Stimulated activated CD4-positive, alpha-beta T cell treated with anti-CD3 and anti-CD28 coated beads, Interleukin-12 subunit alpha, Interleukin-12 subunit beta, amount 100 ng/mL, for 48 hours (primary cell): ENCODE data around the gene POLR3B.
"Not testable (repeated sequence)": the region's sequence is repeated elsewhere in the genome, so short reads cannot be mapped to it uniquely, and the experiment has no call there.

Source experiments
- DNase-seq, 3 donors: peaks; one replicate each; pipeline ENCODE4 v3.0.0-alpha.2; 2020; ENCODE audit warnings: low read depth in 2 of 3, low spot score in 1 of 3

POLR3B gene

DNA sequence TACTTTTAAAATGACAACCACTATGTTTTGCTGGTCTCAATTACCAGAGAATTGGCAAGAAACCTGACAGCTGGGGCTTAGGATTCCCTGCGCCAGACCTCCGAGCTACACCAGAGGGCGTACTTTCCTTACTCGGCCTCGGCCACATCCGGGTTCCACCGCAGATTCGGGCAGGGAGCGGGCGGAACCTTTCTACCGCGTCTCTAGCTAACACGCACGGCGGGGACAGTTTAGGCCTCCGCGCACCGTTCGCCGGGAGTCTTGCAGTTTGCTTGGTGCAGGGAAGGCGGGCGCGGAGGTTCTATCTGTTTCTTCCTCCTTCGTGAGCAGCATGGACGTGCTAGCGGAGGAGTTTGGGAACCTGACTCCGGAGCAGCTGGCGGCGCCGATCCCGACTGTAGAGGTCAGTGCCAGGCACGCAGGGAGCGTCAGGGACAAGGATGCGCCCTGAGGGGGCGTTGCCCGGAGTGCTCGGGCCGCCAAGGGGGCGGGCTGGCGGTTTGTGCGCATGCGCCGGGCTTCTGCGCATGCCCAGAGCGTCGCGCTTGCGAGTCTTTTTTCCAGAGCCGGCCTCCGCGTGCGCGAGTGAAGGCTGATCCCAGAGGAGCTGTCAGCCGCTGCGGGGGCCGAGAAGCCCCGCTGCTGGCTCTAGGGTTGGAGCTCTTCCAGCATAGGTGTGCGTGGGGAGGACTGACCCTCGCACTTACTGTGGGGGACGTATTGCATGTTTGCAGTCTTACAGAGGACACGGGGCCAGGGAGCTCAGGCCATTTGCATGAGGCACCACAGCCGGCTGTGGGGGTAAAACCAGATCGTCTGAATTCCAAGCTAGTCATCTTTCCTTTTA, at the start of gene POLR3B:
POLR3B (plus strand) TSS at position 200 of the 847 bp plus-strand sequence; CDS start at position 332, 132 bp downstream.
- peak; percentile 92 to 95 (median 95) for DNase-seq

DNA sequence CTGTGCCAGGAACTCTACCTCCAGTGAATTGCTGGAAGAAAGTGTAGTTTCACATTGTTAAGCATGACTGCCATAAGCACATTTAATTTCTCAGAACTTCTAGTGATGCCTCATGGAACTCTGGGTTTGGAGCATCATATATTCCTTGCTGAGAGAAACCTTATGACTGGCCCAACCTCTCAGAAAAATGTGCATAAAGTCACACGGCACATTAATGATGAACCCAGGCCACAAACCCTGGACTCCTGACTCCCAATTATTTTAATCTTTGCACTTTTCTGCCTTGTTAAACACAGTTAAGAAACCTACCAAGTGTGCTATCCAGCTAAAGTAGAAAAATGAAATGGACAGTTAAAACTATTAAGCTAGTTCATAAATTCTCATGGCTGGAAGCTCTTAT, 49.4 kb upstream of the POLR3B start:
- DNase-seq = no peak

DNA sequence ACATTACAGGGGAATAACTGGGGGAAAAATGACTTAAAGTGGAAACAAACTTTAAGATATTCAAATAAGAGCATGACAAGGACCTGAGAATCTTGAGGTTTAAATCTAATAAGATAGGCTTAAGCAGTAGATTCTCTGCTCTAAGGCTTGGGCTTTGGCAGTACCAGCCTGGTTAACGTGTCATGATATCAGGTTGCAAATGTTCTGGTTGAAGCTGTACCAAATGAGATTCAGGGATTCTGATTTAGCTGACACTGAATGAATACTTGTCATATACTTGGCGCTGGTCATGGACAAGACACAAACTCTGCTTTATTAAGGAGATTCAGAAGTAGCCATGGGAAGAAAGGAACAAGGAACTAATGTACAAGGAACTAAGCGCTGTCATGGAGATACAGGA, 48.9 kb upstream of the POLR3B start:
- no peak for DNase-seq

DNA sequence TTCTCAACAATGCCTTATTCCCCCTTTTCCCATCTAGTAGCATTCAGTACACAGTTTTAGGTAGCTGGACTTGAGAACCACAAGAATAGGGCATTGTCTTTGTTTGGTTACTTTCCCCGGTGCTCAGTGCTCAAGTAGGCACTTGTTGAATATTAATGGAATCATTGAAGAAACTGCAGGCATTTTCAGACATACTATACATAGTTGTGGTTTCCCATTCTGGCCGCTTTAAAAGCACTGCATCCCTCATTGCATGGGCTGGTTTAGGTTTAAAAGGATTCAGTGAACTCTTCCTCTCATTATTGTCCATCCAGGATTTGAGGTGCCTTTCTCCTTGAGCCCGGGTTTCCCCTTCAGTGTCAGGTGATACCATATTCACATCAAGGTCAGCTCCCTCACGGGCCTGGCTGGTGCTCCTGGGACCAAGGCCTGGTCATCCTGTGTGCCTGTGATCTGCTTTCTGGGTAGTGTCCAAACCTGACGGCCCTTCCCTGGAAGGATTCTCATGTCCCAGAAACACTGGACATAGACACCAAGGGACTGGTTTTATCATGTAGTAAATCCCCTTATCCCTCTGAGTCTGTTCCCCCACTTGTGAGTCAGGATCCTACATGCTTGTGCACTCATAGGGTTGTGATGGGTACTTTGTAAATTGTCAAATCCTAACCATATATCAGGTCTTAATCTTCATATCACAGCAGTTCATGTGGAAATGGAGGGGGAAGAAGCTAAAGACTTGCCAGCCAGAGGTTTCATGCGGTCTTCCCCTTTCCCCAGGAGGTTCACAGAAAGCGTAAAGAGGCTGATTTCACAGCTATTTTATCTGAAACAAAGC, 47.7 kb upstream of the POLR3B start:
- DNase-seq = no peak

DNA sequence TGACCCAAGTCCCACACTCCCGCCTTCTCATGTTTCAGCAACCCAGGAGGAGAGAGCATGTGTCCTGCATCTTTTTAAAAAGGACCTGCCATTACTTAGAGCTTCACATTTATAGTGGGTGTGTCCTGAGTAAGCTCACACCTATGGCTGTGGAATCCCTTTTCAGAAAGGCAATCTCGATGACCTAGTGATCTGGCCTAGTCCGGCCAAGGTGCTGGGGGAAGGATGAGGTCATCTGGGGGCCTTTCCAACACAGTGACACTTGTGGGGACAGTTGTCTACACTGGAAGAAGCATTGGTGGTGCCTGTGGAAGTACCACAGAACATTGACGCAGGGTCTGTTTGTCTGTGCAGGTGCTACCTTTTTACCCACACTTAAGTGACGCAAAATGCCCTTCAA, 46.9 kb upstream of the POLR3B start:
- DNase-seq = no peak

DNA sequence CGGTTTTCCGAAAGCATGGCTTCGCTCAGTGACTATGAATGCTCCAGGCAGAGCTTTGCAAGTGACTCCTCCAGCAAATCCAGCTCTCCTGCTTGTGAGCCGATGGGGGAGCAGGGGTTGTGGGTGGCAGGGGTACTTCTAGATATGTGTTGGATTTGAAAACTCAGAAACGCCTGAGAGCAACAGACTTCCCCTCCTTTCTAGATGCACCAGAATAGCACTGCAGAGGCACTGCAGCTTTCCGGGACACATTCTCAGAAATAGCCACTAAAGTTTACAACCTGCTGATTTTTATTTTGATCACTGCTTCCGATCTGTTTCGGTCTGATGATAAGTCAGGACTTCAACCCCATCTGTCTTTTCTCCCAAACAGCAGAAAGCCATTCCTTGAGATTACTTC, 46.4 kb upstream of the POLR3B start:
- DNase-seq = no peak

DNA sequence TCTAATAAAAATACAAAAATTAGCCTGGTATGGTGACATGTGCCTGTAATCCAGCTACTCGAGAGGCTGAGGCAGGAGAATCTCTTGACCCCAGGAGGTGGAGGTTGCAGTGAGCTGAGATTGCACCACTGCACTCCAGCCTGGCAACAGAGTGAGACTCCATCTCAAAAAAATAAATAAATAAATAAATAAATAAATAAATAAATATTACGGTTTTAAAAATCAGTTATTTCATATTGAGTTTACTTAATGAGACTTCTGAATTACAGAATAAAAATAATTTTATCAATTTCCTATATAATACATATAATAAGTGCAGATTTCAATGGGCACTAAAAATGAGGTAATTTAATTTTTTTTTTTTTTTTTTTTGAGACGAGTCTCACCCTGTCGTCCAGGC, 44.1 kb upstream of the POLR3B start:
- DNase-seq = not testable (repeated sequence)

DNA sequence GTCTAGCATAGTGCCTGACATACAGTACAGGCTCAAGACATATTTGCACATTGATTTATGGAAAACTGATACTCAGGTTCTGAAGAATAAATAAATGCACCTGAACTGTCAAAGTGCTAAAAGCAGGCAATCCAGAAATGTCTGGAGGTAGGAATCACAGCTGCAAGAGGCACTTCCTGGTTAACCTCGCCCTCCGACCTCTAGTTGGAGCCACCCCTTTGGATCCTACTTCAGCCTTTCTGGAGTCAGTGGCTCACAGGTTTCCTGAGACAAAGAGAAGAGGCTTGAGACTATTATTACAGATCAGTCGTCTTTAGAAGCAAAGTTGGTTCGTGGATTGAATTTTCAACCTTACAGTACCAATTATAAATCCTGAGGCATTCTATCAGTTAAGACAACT, 42.0 kb upstream of the POLR3B start:
- no peak for DNase-seq

DNA sequence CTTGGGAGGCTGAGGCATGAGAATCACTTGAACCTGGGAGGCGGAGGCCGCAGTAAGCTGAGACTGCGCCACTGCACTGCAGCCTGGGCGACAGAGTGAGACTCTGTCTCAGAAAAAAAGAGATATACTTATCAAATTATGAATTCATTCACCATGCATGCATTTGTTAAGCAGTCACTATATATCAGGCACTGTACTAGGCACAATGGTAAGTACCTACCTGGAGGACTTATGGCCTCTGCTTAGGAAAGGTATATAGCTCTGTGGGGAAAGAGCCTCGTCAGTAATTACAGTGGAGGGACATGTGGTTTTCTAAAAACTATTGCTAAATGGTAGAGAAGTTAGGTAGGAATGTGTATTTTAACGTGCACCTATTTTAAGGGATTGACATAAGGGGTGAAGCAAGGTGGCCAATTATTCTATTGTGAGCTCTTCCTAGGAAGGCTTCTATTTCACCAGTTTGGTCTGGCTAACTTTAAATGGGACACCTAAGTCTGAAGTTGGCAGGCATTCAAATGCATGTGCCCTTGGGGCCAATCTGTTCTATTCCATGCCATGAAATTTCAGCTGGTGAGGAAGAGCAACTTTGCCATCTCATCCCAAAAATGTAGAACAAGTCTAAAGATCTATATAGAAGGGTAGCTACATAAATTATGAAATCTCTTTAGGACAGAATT, 40.0 kb upstream of the POLR3B start:
- DNase-seq = no peak

DNA sequence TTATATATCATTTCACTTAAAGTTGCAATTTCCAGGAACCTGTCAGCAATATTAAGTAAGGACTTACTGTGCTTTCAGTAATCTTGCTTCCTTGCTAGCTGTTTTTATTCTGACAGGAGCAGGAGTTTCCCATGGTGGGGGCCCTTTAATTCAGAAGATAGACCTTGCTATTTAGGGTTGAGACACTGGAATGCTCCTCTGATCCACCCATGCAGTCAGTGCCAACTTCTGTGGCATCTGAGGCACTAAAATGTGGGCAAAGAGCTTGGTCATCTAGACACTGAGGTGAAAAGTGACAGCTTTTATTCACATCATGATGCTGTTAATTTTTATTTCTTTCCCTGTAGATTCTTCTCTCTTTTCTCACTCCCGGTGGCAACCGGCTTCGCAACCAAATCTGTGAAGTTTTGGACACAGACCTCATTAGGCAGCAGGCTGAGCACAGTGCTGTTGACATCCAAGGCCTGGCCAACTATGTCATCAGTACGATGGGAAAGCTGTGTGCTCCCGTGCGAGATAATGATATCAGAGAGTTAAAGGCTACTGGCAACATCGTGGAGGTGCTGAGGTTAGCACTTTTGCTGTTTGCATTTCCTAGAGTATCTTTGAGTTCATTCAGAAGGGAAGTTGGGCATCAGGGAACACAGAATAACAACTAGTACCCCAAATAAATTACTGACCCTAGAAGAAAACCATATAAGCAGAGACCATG, 36.3 kb upstream of the POLR3B start:
- DNase-seq = no peak

DNA sequence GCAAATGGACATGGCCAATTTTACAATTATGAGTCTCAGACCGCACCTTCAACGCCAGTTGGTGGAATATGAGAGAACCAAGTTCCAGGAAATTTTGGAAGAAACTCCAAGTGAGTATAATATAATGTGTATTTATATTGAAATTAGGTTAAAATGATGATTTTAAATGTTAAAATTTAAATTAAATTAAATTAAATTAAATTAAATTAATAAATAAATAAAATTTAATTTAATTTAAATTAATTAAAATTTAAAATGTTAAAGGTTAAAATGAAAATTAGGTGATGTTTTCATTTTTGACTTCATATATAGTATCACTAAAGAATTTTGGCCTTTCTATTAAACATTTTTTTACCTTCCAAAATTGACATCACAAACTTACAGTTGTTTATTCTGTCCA, 34.0 kb upstream of the POLR3B start:
- DNase-seq = no peak

DNA sequence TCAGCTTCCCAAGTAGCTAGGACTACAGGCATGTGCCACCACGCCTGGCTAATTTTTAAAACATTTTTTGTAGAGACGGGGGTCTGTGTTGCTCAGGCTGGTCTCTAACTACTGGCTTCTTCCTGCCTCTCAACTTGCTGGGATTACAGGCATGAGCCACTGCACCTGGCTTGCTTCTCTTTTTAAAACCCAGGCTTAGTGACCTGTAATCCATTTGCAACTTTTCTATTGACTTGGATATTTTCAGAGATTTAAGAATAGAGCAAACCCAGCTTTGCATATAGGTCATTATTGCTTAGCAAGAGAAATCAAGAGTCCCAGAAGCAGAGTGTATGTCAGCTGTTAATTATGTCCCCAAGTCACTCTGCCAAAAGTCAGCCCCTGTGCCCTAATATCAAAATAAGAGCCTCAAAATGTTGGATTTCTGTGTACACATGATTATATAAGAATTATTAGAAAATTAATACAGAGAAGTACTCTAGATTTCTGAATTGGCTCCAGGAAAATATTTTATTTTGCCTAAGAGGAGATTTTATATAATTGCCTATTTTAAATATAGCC, 30.2 kb upstream of the POLR3B start:
- no peak for DNase-seq

DNA sequence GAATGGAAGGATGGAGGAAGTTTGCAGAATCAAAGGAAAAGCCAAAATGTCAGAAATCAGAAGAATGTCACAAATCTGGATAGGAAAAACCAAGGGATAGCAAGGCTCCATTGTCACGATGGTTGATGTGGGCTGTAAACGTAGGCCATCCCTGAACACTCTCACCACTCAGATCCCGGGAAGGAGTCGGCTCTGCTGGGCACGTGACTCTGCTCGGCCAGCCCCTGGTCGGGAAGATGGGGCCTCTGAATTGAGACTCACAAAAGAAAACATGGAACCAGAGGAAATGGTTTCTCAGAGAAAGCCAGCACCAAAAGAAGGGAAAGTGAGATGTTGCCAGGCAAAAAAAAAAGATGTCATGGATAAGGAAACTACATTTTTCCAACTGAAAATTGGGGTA, 28.8 kb upstream of the POLR3B start:
- no peak for DNase-seq

DNA sequence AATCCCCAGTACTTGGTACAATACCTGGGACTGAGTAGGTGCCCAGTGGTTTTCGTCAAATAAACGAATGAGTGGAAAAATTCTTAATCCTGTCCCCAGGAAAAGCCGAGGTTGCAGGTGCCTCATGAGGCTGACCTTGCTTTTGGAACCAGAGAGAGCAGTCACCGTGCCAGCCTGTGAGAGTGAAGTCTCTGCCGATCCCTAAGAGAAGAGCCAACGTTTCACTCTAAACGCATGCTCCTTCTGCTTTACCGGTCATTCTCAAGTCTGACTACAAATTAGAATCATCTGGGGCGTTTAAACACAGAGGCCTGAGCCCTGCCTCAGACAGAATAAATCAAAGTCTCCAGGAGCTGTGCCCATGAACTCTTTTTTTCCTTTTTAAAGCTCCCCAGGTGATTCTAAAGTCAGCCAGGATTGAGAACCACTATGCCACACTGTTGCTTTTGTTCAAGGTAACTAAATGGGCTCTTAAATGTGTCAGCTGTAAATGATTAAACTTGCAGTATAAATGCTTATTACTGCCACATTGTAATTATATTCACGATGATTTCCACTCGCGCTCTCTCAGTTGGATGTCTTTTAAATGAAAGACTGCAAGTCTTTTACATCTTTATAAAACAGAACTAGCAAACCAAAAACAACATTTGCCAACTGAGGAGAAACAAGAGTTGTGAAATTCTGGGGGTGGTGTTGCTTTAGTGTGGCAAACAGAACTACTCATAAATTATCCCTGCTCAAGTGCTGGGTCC, 28.1 kb upstream of the POLR3B start:
- DNase-seq = no peak

DNA sequence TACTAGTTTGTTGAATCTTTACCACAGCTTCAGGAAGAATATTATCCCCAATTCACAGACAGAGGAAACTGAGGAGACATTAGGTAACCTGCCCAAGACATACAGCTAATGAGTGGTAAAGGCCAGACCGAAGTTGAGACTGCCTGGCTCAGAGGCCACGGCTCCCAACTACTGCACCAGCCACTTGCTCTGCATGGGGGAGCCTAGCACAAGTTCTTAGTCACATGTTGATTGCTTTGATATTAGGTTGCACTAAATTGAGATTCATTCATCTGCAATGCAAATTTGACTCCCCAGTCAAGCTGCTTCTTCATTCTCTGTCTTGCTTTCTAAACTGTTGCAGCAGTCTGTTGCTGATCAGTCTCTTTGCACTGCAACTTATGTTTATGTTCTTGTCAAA, 25.9 kb upstream of the POLR3B start:
- no peak for DNase-seq

DNA sequence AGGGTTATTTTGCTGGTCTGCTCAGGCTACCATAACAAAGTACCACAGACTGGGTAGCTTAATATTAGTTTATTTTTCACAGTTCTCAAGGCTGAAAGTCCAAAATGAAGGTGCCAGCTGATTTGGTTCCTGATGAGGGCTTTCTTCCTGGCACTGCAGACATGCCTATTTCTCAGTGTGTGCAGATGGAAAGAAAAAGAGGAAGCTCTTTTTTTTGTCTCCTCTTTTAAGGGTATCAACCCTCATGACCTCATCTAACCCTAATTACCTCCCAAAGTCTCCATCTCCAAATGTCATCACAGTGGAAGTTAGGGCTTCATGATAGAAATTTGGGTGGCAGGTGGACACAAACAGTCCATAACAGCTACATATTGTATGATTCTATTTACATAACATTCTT, 25.0 kb upstream of the POLR3B start:
- no peak for DNase-seq

DNA sequence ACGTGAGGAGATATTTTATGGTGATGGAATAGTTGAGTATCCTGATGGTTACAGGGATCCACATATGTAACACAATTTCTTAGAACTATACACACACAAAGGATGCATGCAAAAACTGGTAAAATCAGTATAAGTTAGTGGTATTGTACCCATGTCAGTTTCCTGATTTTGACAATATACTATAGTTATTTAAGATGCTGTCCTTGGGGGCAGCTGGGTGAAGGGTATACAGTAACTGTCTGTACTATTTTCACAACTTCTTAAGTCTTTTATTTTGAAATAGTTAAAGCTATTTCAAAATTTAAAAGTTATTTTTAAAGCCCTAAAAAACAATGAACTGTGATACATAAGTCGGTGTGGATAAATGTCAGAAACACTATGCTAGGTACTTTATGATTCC, 24.5 kb upstream of the POLR3B start:
- DNase-seq = no peak

DNA sequence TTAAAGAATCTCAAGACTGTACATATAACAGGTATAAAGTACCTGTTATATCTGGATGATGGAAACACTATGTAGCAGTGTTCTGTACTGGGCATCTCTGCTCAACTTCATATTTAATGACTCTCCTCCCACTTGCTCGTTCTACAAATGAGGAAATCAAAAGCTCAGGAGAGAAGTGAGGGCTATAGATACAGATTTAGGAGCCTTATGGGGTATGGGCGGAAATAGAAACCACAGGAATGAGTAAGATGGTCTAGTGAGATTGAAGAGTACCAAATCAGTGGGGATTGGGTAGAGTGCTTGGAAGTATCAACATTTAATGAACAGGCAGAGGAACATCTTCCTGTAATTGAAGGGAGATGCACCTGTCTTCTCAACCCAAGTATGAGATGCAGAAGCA, 23.8 kb upstream of the POLR3B start:
- no peak for DNase-seq

DNA sequence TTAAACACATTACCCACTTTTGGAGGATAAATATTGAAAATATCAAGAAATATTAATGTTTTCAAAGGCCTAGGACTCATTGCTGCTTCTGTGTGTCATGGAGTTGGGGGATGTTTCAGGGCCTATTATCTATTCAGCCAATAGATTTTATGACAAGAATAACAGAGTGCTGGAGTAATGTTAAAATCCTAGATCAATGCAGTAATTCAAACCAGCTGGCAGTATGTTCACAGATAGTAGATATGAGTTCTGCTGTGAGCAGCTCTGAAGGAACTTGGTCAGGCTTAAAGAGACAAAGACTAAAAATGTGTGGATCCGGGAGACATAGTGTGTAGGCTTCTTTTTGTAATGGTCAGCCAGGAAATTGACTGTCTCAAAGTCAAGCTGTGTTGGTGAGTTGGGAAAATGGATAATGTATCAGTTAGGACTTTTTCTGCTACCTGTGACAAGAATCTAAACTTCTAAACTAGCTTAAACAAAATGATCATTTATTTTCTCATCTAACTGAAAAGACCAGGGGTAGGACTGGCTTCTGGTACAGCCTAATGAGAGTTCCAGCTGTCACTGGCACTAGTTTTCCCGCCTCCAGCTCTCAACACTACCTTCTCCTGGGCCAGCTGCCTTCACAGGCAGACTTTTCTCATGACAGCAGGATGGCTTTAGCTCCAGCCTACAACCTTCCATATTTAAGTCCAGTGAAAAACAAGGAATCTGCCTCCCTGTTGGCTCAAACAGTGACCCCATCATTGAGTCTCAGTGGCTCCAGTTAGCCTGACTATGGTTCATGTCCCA, 16.3 kb upstream of the POLR3B start:
- DNase-seq = no peak
